Measurements from ENCODE around the gene NDUFAB1. TPM values are rescaled to one million over a fixed set of nuclear protein-coding genes. Genes with fewer than 3 reads are reported as not detected.

NDUFAB1 gene
- total and polyA plus RNA-seq, 2 of the 13 experiments (the other 11 are each of a cell fraction or from before 2014, with no cell fraction given): 221 to 601 TPM

DNA sequence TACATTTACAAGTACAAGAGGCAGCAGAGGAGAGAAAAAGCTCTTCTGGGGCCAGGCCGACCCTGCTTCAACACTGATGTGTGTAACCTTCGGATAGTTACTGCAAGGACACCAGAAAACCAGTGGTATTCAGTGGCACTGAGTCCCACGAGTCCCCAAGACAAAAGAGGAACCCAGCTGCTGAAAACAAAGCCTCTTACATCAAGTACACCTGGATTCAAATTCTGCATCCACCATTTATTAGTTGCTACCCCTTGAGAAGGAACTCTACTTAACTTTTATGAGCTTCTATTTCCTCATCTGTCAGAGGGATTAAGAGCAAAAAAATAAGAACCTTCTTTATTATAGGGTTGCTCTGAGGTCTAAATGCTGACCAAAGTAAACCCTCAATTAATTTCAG, 41.6 kb downstream of the NDUFAB1 start (continued):
- TF ChIP-seq REPIN1 (CRISPR knock-in tag; IDR thresholded peaks at IDR 0.05; ENCODE audit: borderline replicate concordance, low read depth): no peak
- no peak for TF ChIP-seq ZNF816 (CRISPR knock-in tag; IDR thresholded peaks at IDR 0.05; ENCODE audit: borderline replicate concordance)
- TF ChIP-seq ZNF441 (CRISPR knock-in tag; IDR thresholded peaks at IDR 0.05; ENCODE audit: borderline replicate concordance): no peak
- TF ChIP-seq, protein P1, sequence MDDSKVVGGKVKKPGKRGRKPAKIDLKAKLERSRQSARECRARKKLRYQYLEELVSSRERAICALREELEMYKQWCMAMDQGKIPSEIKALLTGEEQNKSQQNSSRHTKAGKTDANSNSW (CRISPR knock-in tag; IDR thresholded peaks at IDR 0.05; ENCODE audit: borderline replicate concordance): no peak
- no peak for TF ChIP-seq STAT5B (CRISPR knock-in tag; IDR thresholded peaks at IDR 0.05)

DNA sequence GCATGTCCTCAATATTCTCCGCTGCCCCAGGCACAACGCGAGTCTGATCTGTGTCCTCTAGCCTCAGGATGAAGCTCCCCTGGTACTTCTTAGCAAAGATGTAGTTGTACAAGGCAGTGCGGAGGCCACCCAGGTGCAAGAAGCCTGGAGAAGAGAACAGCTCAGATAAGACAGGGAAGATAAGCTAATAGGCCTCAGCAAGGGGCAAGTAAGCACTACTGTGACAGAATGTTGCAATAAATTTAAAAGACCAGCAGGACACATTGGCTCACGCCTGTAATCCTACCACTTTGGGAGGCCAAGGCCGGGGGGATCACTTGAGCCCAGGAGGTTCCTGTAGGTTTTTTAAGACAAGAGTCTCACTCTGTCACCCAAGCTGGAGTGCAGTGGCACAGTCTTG, 44.0 kb downstream of the NDUFAB1 start:
- no peak overlapping the region for H3K4me3 ChIP-seq (replicated peaks in 1 of 3; ENCODE audit: insufficient read depth in 1 of 3, low read depth in 2 of 3, low read length in 3 of 3)
- no peaks in the 10 kb centered on the region; a peak in 1 of 5 replicates for H3K27me3 ChIP-seq (ENCODE audit: control insufficient read depth in 1 of 2, insufficient read depth in 2 of 2, low read length in 2 of 2)
- no peak overlapping the region for H3K9ac ChIP-seq (ENCODE audit: insufficient read depth, low read depth, low read length)
- CTCF ChIA-PET (ENCODE audit: low intra/inter-chr PET ratio, low total read pairs): no interaction called here
- DNase-seq (ENCODE audit: low spot score): no peak
- H2AFZ ChIP-seq (ENCODE audit: low read length): no peak overlapping the region
- no TSS peak for BruUV-seq (replicated peaks)
- WGBS (ENCODE audit: low lambda C conversion rate): 92% methylated on average over 6 of the region's 6 CpGs
- peaks cover 22% of the 10 kb centered on the region for H3K4me1 ChIP-seq (ENCODE audit: insufficient read depth, low read length)
- intact Hi-C loops (cut with micrococcal nuclease; ENCODE audit: unreplicated experiment) (no loop called here), in situ Hi-C loops (cut with HindIII; ENCODE audit: extremely low pct_ligation_motif_present, low pct_unique_long_range_greater_than_20kb) (no loop called here)
- no peak for FAIRE-seq
- no peak overlapping the region for H3K27ac ChIP-seq (ENCODE audit: extremely low read length, insufficient read depth, low read length)
- no peak overlapping the region for H3K4me2 ChIP-seq (ENCODE audit: low read depth, low read length)
- TF ChIP-seq GLI4 (CRISPR knock-in tag; IDR thresholded peaks at IDR 0.05; ENCODE audit: borderline replicate concordance) (0 out of 2 replicates have a peak, but pooled peaks have one; percentile 25), CEBPB (IDR thresholded peaks at IDR 0.05; ENCODE audit: borderline replicate concordance, low read depth, low read length) (peak; percentile 29; the same call in 1 of the 2 replicates)
- TF ChIP-seq, protein P2, sequence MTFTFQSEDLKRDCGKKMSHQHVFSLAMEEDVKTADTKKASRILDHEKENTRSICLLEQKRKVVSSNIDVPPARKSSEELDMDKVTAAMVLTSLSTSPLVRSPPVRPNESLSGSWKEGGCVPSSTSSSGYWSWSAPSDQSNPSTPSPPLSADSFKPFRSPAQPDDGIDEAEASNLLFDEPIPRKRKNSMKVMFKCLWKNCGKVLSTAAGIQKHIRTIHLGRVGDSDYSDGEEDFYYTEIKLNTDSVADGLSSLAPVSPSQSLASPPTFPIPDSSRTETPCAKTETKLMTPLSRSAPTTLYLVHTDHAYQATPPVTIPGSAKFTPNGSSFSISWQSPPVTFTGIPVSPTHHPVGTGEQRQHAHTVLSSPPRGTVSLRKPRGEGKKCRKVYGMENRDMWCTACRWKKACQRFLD (CRISPR knock-in tag; IDR thresholded peaks at IDR 0.05; ENCODE audit: borderline replicate concordance): 0 out of 2 replicates have a peak, but pooled peaks have one; percentile 41
- TF ChIP-seq, protein P3, sequence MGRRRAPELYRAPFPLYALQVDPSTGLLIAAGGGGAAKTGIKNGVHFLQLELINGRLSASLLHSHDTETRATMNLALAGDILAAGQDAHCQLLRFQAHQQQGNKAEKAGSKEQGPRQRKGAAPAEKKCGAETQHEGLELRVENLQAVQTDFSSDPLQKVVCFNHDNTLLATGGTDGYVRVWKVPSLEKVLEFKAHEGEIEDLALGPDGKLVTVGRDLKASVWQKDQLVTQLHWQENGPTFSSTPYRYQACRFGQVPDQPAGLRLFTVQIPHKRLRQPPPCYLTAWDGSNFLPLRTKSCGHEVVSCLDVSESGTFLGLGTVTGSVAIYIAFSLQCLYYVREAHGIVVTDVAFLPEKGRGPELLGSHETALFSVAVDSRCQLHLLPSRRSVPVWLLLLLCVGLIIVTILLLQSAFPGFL (CRISPR knock-in tag; IDR thresholded peaks at IDR 0.05): no peak
- peaks cover 37 to 54% of the 10 kb centered on the region in 2 experiments for H3K36me3 ChIP-seq (replicated peaks in 1 of 2; ENCODE audit: control insufficient read depth in 1 of 2, insufficient read depth in 2 of 2, low read length in 2 of 2)
- ATAC-seq: no peak
- POLR2A ChIA-PET: interaction anchor here (3.2 kb wide), 1 partner anchor 12 kb away, joined by 11 read pairs; no protein-coding TSS in a partner anchor
- no peaks in the 10 kb centered on the region for H4K20me1 ChIP-seq (ENCODE audit: insufficient read depth, low read length)
- no peaks in the 10 kb centered on the region for H3K9me3 ChIP-seq (ENCODE audit: low read length)
- peaks cover 12% of the 10 kb centered on the region for H3K79me2 ChIP-seq (ENCODE audit: insufficient read depth, low read length)

Data from HepG2 (cell line).